Measurements from ENCODE around the gene NAV2. TPM values are rescaled to one million over a fixed set of nuclear protein-coding genes. Genes with fewer than 3 reads are reported as not detected.
"Not testable (repeated sequence)": the region's sequence is repeated elsewhere in the genome, so short reads cannot be mapped to it uniquely, and the experiment has no call there.

The NAV2 gene
- total RNA-seq, 1 donor from 2014 or later = 10.3 TPM

GRCh38 chr11:19891022-19891421, 178.4 kb downstream of the NAV2 start:
- H3K27me3 Mint-ChIP-seq = no peaks in the 10 kb centered on the region
- peaks cover 3% of the 10 kb centered on the region for H3K9me3 Mint-ChIP-seq
- H3K36me3 Mint-ChIP-seq (ENCODE audit: low read depth) = no peaks in the 10 kb centered on the region
- H3K4me1 Mint-ChIP-seq = no peaks in the 10 kb centered on the region
- H3K4me3 Mint-ChIP-seq = no peak overlapping the region
- intact Hi-C loops (cut with micrococcal nuclease) = no loop called here
- no peak for ATAC-seq (ENCODE audit: low read depth)
- POLR2A ChIA-PET = no interaction called here
- no peak for DNase-seq
- H3K27ac Mint-ChIP-seq = no peak overlapping the region
- TF ChIP-seq CTCF (IDR thresholded peaks at IDR 0.05) = no peak
- CTCF ChIA-PET = no interaction called here

- no peaks in the 10 kb centered on the region for H3K27me3 Mint-ChIP-seq
- intact Hi-C loops (cut with micrococcal nuclease) = no loop called here
- no peak overlapping the region for H3K4me3 Mint-ChIP-seq
These were observed 179.8 kb downstream of the NAV2 start for GRCh38 chr11:19892387-19892786.

GRCh38 chr11:19892876-19893275, 180.2 kb downstream of the NAV2 start:
- no peak overlapping the region for H3K4me3 Mint-ChIP-seq
- no peak for DNase-seq
- POLR2A ChIA-PET = no interaction called here
- no peaks in the 10 kb centered on the region for H3K4me1 Mint-ChIP-seq
- no peak overlapping the region for H3K27ac Mint-ChIP-seq
- ATAC-seq (ENCODE audit: low read depth) = no peak
- H3K27me3 Mint-ChIP-seq = no peaks in the 10 kb centered on the region
- peaks cover 3% of the 10 kb centered on the region for H3K9me3 Mint-ChIP-seq
- intact Hi-C loops (cut with micrococcal nuclease) = no loop called here
- TF ChIP-seq CTCF (IDR thresholded peaks at IDR 0.05) = no peak
- no peaks in the 10 kb centered on the region for H3K36me3 Mint-ChIP-seq (ENCODE audit: low read depth)
- CTCF ChIA-PET = interaction anchor here (0.6 kb wide), 1 partner anchor 70 kb away, joined by 4 read pairs; no protein-coding TSS in a partner anchor

More at GRCh38 chr11:19892387-19892786, 179.8 kb downstream of the NAV2 start:
- ChIA-PET CTCF (interaction anchor here (0.6 kb wide), 1 partner anchor 69 kb away, joined by 4 read pairs; no protein-coding TSS in a partner anchor), POLR2A (no interaction called here)
- DNase-seq (no peak), ATAC-seq (ENCODE audit: low read depth) (no peak)
- H3K27ac Mint-ChIP-seq = no peak overlapping the region
- no peaks in the 10 kb centered on the region for H3K36me3 Mint-ChIP-seq (ENCODE audit: low read depth)
- no peak for TF ChIP-seq CTCF (IDR thresholded peaks at IDR 0.05)
- H3K4me1 Mint-ChIP-seq = no peaks in the 10 kb centered on the region
- H3K9me3 Mint-ChIP-seq = peaks cover 3% of the 10 kb centered on the region

- intact Hi-C loops (cut with micrococcal nuclease) = no loop called here
- no peaks in the 10 kb centered on the region for H3K4me1 Mint-ChIP-seq
These were observed 181.8 kb downstream of the NAV2 start for GRCh38 chr11:19894404-19894803.

GRCh38 chr11:19895037-19895436, 182.4 kb downstream of the NAV2 start:
- intact Hi-C loops (cut with micrococcal nuclease) = not testable (repeated sequence)

More at GRCh38 chr11:19894404-19894803, 181.8 kb downstream of the NAV2 start:
- H3K27me3 Mint-ChIP-seq = peaks cover 2% of the 10 kb centered on the region
- no peak overlapping the region for H3K27ac Mint-ChIP-seq
- POLR2A ChIA-PET = no interaction called here
- DNase-seq (no peak), ATAC-seq (ENCODE audit: low read depth) (no peak)
- no peaks in the 10 kb centered on the region for H3K36me3 Mint-ChIP-seq (ENCODE audit: low read depth)
- CTCF ChIA-PET = no interaction called here
- TF ChIP-seq CTCF (IDR thresholded peaks at IDR 0.05) = no peak
- no peak overlapping the region for H3K4me3 Mint-ChIP-seq
- H3K9me3 Mint-ChIP-seq = peaks cover 3% of the 10 kb centered on the region

GRCh38 chr11:19895776-19896175, 183.1 kb downstream of the NAV2 start:
- no peak for TF ChIP-seq CTCF (IDR thresholded peaks at IDR 0.05)
- ChIA-PET CTCF (no interaction called here), POLR2A (no interaction called here)
- Mint-ChIP-seq H3K36me3 (ENCODE audit: low read depth) (no peaks in the 10 kb centered on the region), H3K27me3 (peaks cover 2% of the 10 kb centered on the region), H3K27ac (no peak overlapping the region), H3K4me3 (no peak overlapping the region), H3K4me1 (no peaks in the 10 kb centered on the region), H3K9me3 (peaks cover 3% of the 10 kb centered on the region)
- intact Hi-C loops (cut with micrococcal nuclease) = no loop called here
- ATAC-seq (ENCODE audit: low read depth) (no peak), DNase-seq (no peak)

More at GRCh38 chr11:19895037-19895436, 182.4 kb downstream of the NAV2 start:
- H3K27ac Mint-ChIP-seq; H3K4me1 Mint-ChIP-seq; H3K27me3 Mint-ChIP-seq; H3K36me3 Mint-ChIP-seq (ENCODE audit: low read depth); POLR2A ChIA-PET; ATAC-seq (ENCODE audit: low read depth); H3K9me3 Mint-ChIP-seq; DNase-seq; CTCF ChIA-PET; H3K4me3 Mint-ChIP-seq: not testable (repeated sequence)

All from activated B cell treated with CpG ODN at 0.5 μM for 24 hours (primary cell).